SK-N-SH treated with all-trans-retinoic acid at 6 μM for 48 hours (cell line): ENCODE results near the gene NAB1.

Experiments used
- OSR1 ChIP-seq: fragments of 250-450 bp; sonication (Bioruptor Pico); IDR thresholded peaks from 2 replicates; pipeline ENCODE4 v1.8.0; 2022; ENCODE audit warnings: moderate library complexity, mild to moderate bottlenecking, inconsistent platforms
- SNAI2 ChIP-seq: fragments of 250-450 bp; sonication (Bioruptor Pico); IDR thresholded peaks from 2 replicates; pipeline ENCODE4 v1.5.0; 2020; ENCODE audit warnings: mild to moderate bottlenecking, moderate library complexity
- TF ChIP-seq, protein P1 (sequence below): fragments of 250-450 bp; sonication (Bioruptor Pico); IDR thresholded peaks from 2 replicates; pipeline ENCODE4 v1.5.0; 2020; ENCODE audit warnings: mild to moderate bottlenecking, moderate library complexity
- TF ChIP-seq, protein P2 (sequence below): fragments of 250-450 bp; sonication (Bioruptor Pico); IDR thresholded peaks from 2 replicates; pipeline ENCODE4 v1.5.1; 2020; ENCODE audit warnings: low read depth, mild to moderate bottlenecking, moderate library complexity

DNA sequence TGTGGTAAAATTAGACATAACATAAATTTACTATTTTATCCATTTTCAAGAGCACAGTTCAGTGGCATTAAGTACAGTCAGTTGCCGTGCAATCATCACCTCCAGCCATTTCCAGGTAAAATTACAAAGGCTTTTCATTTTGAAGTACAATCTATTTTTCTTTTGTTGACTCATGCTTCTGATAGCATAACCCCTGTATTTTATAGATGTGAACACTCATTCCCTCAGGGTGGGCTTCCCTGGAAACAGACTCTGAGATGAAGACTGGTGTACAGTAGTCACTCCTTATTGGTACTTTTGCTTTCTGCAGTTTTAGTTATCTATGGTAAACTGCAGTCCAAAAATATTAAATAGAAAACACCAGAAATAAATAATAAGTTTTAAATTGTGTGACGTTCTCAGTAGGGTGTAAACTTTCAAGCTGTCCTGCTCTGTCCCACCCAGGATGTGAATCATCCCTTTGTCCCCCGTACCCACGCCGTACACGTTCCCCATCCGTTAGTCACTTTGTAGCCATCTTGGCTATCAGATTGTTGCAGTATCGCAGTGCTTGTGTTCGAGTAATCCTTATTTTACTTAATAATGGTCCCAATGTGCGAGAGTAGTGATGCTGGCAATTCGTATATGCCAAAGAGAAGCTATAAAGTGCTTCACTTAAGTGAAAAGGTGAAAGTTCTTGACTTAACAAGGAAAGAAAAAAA lies 41.1 kb upstream of the NAB1 start:
- no peak for TF ChIP-seq SNAI2
- no peak for TF ChIP-seq OSR1
- TF ChIP-seq, protein P1, sequence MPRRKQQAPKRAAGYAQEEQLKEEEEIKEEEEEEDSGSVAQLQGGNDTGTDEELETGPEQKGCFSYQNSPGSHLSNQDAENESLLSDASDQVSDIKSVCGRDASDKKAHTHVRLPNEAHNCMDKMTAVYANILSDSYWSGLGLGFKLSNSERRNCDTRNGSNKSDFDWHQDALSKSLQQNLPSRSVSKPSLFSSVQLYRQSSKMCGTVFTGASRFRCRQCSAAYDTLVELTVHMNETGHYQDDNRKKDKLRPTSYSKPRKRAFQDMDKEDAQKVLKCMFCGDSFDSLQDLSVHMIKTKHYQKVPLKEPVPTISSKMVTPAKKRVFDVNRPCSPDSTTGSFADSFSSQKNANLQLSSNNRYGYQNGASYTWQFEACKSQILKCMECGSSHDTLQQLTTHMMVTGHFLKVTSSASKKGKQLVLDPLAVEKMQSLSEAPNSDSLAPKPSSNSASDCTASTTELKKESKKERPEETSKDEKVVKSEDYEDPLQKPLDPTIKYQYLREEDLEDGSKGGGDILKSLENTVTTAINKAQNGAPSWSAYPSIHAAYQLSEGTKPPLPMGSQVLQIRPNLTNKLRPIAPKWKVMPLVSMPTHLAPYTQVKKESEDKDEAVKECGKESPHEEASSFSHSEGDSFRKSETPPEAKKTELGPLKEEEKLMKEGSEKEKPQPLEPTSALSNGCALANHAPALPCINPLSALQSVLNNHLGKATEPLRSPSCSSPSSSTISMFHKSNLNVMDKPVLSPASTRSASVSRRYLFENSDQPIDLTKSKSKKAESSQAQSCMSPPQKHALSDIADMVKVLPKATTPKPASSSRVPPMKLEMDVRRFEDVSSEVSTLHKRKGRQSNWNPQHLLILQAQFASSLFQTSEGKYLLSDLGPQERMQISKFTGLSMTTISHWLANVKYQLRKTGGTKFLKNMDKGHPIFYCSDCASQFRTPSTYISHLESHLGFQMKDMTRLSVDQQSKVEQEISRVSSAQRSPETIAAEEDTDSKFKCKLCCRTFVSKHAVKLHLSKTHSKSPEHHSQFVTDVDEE (CRISPR knock-in tag), result no peak
- TF ChIP-seq, protein P2, sequence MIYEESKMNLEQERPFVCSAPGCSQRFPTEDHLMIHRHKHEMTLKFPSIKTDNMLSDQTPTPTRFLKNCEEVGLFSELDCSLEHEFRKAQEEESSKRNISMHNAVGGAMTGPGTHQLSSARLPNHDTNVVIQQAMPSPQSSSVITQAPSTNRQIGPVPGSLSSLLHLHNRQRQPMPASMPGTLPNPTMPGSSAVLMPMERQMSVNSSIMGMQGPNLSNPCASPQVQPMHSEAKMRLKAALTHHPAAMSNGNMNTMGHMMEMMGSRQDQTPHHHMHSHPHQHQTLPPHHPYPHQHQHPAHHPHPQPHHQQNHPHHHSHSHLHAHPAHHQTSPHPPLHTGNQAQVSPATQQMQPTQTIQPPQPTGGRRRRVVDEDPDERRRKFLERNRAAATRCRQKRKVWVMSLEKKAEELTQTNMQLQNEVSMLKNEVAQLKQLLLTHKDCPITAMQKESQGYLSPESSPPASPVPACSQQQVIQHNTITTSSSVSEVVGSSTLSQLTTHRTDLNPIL (CRISPR knock-in tag), result no peak
